RWPE2 (cell line): ENCODE data around the gene KAZN.

Source experiments
- ATAC-seq: fragments of 200-7000 bp; cut with Tn5 transposase; 3 replicates; pipeline ENCODE4 v1.9.1; 2021; ENCODE audit warnings: low read depth
- DNase-seq: peaks from one replicate; pipeline ENCODE4 v3.0.0-alpha.2; 2020; ENCODE audit warnings: low spot score
- H3K27ac ChIP-seq: fragments of 450-650 bp; 2 replicates; pipeline ENCODE4 v1.5.1; 2017; ENCODE audit warnings: mild to moderate bottlenecking; ENCODE audit not compliant: poor library complexity, severe bottlenecking
- H3K27me3 ChIP-seq: fragments of 250-450 bp; sonication (Bioruptor Pico); 2 replicates; pipeline ENCODE4 v1.5.1; 2021; ENCODE audit warnings: mild to moderate bottlenecking, moderate library complexity; ENCODE audit not compliant: insufficient read depth, poor library complexity, severe bottlenecking
- H3K36me3 ChIP-seq: fragments of 250-450 bp; sonication (Bioruptor Pico); 2 replicates; pipeline ENCODE4 v1.5.1; 2020; ENCODE audit warnings: low read depth, mild to moderate bottlenecking, moderate library complexity
- H3K4me1 ChIP-seq: fragments of 250-450 bp; sonication (Bioruptor Pico); 2 replicates; pipeline ENCODE4 v1.5.1; 2021; ENCODE audit warnings: mild to moderate bottlenecking, moderate library complexity; ENCODE audit not compliant: insufficient read depth, poor library complexity, severe bottlenecking
- H3K4me3 ChIP-seq: fragments of 250-450 bp; sonication (Bioruptor Pico); 2 replicates; pipeline ENCODE4 v1.5.1; 2021; ENCODE audit warnings: mild to moderate bottlenecking, moderate library complexity; ENCODE audit not compliant: severe bottlenecking
- H3K9me3 ChIP-seq: fragments of 250-450 bp; sonication (Bioruptor Pico); 2 replicates; pipeline ENCODE4 v1.5.1; 2021; ENCODE audit warnings: mild to moderate bottlenecking, moderate library complexity; ENCODE audit not compliant: severe bottlenecking
- CTCF ChIP-seq: fragments of 450-650 bp; IDR thresholded peaks from one replicate; pipeline ENCODE4 v1.5.1; 2017; ENCODE audit warnings: mild to moderate bottlenecking, moderate library complexity; ENCODE audit not compliant: poor library complexity, severe bottlenecking

Gene KAZN

DNA sequence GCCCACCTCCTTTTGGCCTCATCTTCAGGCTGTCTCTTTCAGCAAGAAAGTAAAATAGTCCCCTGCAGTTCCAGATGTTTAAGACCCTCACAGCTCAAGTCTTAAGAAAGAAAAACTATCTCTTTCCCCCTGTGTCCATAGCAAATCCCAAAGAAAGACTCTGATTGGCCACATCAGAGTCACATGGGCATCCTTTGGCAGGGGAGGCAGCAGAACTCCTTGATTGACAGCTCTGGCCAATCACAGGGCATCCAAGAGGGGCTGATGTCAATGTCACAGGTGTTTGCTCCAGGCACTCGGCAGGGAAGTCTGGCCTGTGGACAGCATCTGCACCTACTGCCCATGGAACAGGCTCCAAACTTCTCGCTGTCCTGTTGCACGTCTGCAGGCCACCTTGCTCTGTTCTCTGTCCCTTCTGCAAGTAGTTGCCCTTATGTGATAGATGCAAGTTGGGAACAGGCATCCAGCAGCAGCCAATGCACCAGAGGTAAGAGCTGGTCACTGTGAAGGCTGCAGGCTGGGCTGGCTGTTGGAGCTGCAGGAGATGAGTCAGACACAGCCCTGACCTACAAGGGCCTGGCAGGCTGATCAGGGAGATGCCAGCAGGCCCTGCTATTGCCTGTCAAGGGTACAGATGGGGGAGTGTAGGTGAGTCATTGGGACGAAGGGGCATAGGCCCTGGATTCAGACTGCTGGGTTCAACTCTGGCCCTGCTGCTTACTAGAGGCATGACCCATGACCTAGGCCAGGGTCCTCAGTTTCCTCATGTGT is 458.2 kb downstream of the KAZN start:
- peak; percentile 71; the same call in 2 of the 3 replicates for ATAC-seq
- Histone ChIP-seq H3K4me1 (no peaks in the 10 kb centered on the region), H3K27me3 (no peaks in the 10 kb centered on the region), H3K27ac (no peak overlapping the region), H3K9me3 (no peaks in the 10 kb centered on the region), H3K4me3 (no peak overlapping the region), H3K36me3 (no peaks in the 10 kb centered on the region)
- no peak for DNase-seq
- TF ChIP-seq CTCF, result no peak

DNA sequence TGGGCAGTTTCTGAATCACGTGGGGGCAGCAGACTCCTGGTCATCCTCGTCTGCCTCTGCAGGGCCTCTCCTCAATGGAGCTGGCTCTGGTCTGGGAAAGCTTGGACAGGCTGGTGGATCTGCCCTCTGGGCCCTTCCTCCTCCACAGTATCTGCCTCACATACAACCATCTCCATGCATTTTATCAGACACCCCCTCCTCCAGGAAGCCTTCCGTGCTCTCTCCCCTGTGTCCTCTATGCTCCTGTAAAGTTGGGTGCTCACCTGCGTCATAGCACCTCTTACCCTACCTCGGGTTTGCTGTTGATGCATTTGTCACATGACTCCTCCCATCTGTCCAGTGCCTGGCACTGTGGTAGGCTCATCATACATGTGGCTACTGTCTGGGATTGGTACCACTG is 459.3 kb downstream of the KAZN start:
- no peak overlapping the region for H3K27ac ChIP-seq
- DNase-seq (no peak), ATAC-seq (no peak)
- TF ChIP-seq CTCF, result no peak
- H3K4me3 ChIP-seq, result no peak overlapping the region
- no peaks in the 10 kb centered on the region for H3K4me1 ChIP-seq
- no peaks in the 10 kb centered on the region for H3K36me3 ChIP-seq
- H3K9me3 ChIP-seq, result peaks cover 2% of the 10 kb centered on the region
- no peaks in the 10 kb centered on the region for H3K27me3 ChIP-seq

DNA sequence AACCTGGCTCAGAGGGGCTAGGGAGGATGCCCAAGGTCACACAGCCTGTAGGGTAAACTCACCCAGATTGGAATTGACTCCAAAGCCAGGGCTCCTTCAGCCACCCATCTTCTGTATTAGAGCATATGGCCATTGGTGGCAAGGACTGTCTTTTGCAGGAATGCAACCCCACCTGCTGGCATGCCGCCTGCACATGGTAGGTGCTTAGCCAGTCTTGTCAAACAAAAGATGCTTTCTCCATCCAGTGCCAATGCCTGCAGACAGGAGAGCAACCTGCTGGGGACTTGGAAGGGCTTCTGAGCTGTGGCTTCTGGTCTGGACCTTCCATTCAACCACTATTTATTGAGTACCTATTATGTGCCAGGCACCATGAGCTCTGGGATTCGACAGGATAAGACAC is 459.8 kb downstream of the KAZN start:
- Histone ChIP-seq H3K36me3 (no peaks in the 10 kb centered on the region), H3K27ac (no peak overlapping the region), H3K27me3 (no peaks in the 10 kb centered on the region), H3K4me3 (no peak overlapping the region), H3K9me3 (peaks cover 2% of the 10 kb centered on the region), H3K4me1 (no peaks in the 10 kb centered on the region)
- no peak for TF ChIP-seq CTCF
- ATAC-seq (no peak), DNase-seq (no peak)

GRCh38 chr1:15060104-15060503 is 461.6 kb downstream of the KAZN start:
- DNase-seq, result no peak
- H3K27me3 ChIP-seq, result no peaks in the 10 kb centered on the region
- no peaks in the 10 kb centered on the region for H3K36me3 ChIP-seq

More at GRCh38 chr1:15060104-15060503, 461.6 kb downstream of the KAZN start:
- Histone ChIP-seq H3K4me3 (no peak overlapping the region), H3K4me1 (peaks cover 5% of the 10 kb centered on the region), H3K9me3 (peaks cover 2% of the 10 kb centered on the region), H3K27ac (no peak overlapping the region)
- no peak for ATAC-seq
- TF ChIP-seq CTCF, result no peak
